Measurements from ENCODE around the gene ZC3H7A.

- TF ChIP-seq CTCF (IDR thresholded peaks at IDR 0.05) (no peak), POLR2A (IDR thresholded peaks at IDR 0.05) (no peak)
Observed at GRCh38 chr16:11759997-11760396, 37.1 kb downstream of the ZC3H7A start.

All from esophagus squamous epithelium (tissue), 4 donors.